Activated naive CD8-positive, alpha-beta T cell treated with anti-CD3 and anti-CD28 coated beads for 36 hours (primary cell): ENCODE results near the gene TRAPPC3. TPM values are rescaled to one million over a fixed set of nuclear protein-coding genes. Genes with fewer than 3 reads are reported as not detected.

Source experiments
- DNase-seq: peaks from one replicate; pipeline ENCODE4 v3.0.0; 2021
- H3K27ac Mint-ChIP-seq: one replicate; pipeline ENCODE4 v1.8.0; 2022; ENCODE audit warnings: mild to moderate bottlenecking, moderate library complexity, mixed read lengths
- H3K27me3 Mint-ChIP-seq: one replicate; pipeline ENCODE4 v1.8.0; 2022; ENCODE audit warnings: mild to moderate bottlenecking, mixed read lengths
- H3K36me3 Mint-ChIP-seq: one replicate; pipeline ENCODE4 v1.8.0; 2021; ENCODE audit warnings: mild to moderate bottlenecking, mixed read lengths
- H3K4me1 Mint-ChIP-seq: one replicate; pipeline ENCODE4 v1.8.0; 2021; ENCODE audit warnings: mixed read lengths
- H3K4me3 Mint-ChIP-seq: one replicate; pipeline ENCODE4 v1.8.0; 2022; ENCODE audit warnings: mild to moderate bottlenecking, moderate library complexity, mixed read lengths
- H3K9me3 Mint-ChIP-seq: one replicate; pipeline ENCODE4 v1.8.0; 2022; ENCODE audit warnings: mixed read lengths
- total RNA-seq, 2 experiments: library from RNA; stranded (reverse); gene quantifications; one replicate each; pipeline ENCODE4 v1.2.3, GENCODE V29; 2021

TRAPPC3 gene
- total RNA-seq, 2 experiments from 2014 or later: 58.0 to 59.4 TPM

DNA sequence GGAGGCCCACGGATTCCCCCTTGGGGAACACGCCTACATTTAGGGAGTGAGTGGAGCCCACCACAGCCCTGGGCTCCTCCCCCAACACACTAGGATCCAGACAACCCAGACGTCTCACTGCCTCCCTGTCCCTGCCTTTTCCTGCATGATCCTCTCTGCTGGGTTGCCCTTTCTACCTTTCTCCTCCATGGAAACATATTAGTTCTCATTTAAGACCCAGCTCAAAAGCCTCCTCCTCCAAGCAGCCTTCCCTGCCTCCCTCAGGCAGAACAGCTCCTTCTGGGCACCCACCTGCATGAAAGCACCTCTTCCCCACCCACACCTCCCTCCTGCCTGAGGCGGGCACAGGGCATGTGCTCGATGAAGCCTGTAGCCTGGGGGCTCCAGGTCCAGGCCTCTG, 34.9 kb downstream of the TRAPPC3 start:
- Mint-ChIP-seq H3K36me3 (no peaks in the 10 kb centered on the region), H3K4me3 (no peak overlapping the region), H3K27me3 (no peaks in the 10 kb centered on the region), H3K27ac (no peak overlapping the region), H3K9me3 (no peaks in the 10 kb centered on the region), H3K4me1 (peaks cover 7% of the 10 kb centered on the region)
- no peak for DNase-seq

GRCh38 chr1:36112823-36113222, 36.5 kb downstream of the TRAPPC3 start:
- Mint-ChIP-seq H3K27ac (no peak overlapping the region), H3K4me1 (peaks cover 16% of the 10 kb centered on the region), H3K27me3 (no peaks in the 10 kb centered on the region)

DNA sequence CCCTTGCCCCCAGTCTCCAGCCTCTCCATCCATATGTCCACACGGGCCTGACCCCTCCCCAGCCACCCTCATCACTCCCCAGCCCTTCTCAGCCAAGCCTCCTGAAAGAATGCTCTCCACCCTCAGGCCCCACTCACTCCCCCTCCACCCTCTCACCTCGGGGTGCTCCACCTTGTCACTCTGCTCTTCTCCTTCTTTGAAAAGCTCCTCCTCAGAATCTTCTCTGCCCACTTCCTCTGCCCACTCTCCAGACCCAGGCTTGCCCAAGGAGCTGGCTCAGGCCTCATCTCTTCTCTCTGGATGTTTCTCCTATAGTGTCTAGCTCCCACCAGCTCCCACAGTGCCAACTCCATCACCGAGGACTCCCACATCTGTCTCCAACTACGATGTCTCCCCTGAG, 38.1 kb downstream of the TRAPPC3 start:
- H3K4me3 Mint-ChIP-seq: no peak overlapping the region
- no peak overlapping the region for H3K27ac Mint-ChIP-seq
- H3K36me3 Mint-ChIP-seq: no peaks in the 10 kb centered on the region
- no peaks in the 10 kb centered on the region for H3K27me3 Mint-ChIP-seq
- H3K9me3 Mint-ChIP-seq: no peaks in the 10 kb centered on the region
- peaks cover 16% of the 10 kb centered on the region for H3K4me1 Mint-ChIP-seq
- no peak for DNase-seq

More at GRCh38 chr1:36112823-36113222, 36.5 kb downstream of the TRAPPC3 start:
- Mint-ChIP-seq H3K36me3 (no peaks in the 10 kb centered on the region), H3K9me3 (no peaks in the 10 kb centered on the region), H3K4me3 (no peak overlapping the region)
- no peak for DNase-seq

DNA sequence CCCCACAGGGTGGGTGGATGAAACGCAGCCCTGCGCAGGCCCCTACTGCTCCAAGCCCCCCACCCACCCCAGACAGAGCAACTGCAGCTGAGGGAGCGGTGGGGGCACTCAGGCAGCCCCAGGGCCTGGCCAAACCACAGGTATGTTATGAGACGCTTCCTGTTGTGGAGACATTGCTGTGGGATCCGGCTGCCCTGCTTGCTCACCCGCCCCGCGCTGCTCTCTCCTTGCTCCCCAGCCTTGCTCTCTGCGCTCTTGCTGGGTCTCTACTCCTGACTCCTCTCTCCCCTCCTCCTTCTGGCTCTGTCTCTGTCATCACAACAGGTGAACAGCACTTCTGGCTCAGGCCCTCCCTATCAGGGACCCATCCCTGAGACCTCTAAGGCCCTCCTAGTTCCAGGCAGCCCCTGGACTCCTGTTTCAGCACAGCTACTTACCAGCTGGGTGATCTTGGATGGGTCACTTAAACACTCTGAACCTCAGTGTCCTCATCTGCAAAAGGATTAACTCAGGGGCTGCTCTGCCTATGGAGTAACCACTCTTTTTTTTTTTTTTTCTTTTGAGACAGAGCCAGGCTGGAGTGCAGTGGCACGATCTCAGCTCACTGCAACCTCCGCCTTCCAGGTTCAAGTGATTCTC, 40.1 kb downstream of the TRAPPC3 start:
- H3K27ac Mint-ChIP-seq: peak overlapping the region; percentile 49
- peaks cover 16% of the 10 kb centered on the region for H3K4me1 Mint-ChIP-seq
- no peaks in the 10 kb centered on the region for H3K27me3 Mint-ChIP-seq
- peak; percentile 47 for DNase-seq
- no peaks in the 10 kb centered on the region for H3K9me3 Mint-ChIP-seq
- no peaks in the 10 kb centered on the region for H3K36me3 Mint-ChIP-seq
- H3K4me3 Mint-ChIP-seq: no peak overlapping the region

DNA sequence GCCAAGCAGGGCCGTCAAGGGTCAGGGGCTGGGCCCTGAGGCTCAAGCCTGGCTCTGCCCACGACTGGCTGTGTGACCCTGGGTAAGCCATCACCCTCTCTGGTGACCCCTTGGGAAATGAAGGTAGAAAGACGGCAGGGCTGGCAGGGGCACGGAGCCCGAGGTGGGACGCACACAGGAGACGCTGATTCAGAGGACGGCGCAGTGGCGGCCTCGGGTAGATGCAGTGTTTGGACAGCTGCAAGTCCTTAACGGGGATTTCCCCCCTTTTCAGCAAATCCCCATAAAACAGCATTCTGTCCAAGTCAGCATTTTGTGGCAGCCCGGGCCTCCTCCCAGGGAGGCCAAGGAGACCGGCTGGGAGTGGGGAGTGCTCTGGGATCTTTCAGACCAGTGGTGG, 41.0 kb downstream of the TRAPPC3 start:
- no peak overlapping the region for H3K27ac Mint-ChIP-seq
- no peak overlapping the region for H3K4me3 Mint-ChIP-seq
- DNase-seq: no peak
- H3K4me1 Mint-ChIP-seq: peaks cover 16% of the 10 kb centered on the region
- no peaks in the 10 kb centered on the region for H3K36me3 Mint-ChIP-seq
- H3K9me3 Mint-ChIP-seq: no peaks in the 10 kb centered on the region
- no peaks in the 10 kb centered on the region for H3K27me3 Mint-ChIP-seq

GRCh38 chr1:36107394-36107793, 41.9 kb downstream of the TRAPPC3 start:
- no peak overlapping the region for H3K4me3 Mint-ChIP-seq
- DNase-seq: no peak
- H3K9me3 Mint-ChIP-seq: no peaks in the 10 kb centered on the region
- no peaks in the 10 kb centered on the region for H3K27me3 Mint-ChIP-seq
- peaks cover 16% of the 10 kb centered on the region for H3K4me1 Mint-ChIP-seq
- no peak overlapping the region for H3K27ac Mint-ChIP-seq
- no peaks in the 10 kb centered on the region for H3K36me3 Mint-ChIP-seq

DNA sequence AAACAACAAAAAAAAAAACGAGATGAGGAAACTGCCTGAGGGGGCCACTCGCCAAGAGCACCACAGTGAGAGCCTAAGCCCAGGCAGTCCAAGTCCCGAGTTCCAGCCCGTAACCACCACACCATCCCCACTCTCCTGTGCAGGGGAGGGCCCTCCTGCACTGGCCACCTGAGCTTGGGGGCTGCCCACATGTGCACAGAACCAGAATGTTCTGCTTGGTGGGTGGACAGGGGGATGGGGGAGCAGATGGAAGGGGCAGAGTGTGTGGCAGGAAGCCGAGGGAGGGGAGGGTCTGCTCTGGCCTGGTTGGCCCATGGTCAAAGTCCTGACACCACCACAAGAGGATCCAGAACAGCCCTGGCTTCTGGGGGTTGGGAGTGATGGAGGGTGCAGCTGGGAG, 43.0 kb downstream of the TRAPPC3 start:
- Mint-ChIP-seq H3K9me3 (no peaks in the 10 kb centered on the region), H3K36me3 (no peaks in the 10 kb centered on the region), H3K27me3 (no peaks in the 10 kb centered on the region), H3K27ac (no peak overlapping the region), H3K4me1 (peaks cover 14% of the 10 kb centered on the region), H3K4me3 (no peak overlapping the region)
- no peak for DNase-seq

DNA sequence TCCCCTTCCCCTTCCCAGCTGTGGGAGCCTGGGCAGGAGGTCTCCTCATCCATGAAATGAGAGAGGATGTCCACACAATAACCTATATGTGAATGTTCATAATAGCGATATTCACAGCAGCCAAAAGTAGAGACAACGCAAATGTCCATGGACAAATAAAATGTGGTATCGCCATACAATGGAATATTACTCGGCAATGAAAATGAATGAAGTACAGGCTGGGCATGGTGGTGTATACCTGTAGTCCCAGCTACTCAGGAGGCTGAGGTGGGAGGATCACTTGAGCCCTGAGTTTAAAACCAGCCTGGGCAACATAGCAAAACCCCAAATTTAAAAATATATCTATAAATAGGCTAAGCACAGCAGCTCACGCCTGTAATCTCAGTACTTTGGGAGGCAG, 47.7 kb downstream of the TRAPPC3 start:
- Mint-ChIP-seq H3K27ac (no peak overlapping the region), H3K4me1 (peaks cover 3% of the 10 kb centered on the region), H3K27me3 (no peaks in the 10 kb centered on the region), H3K36me3 (no peaks in the 10 kb centered on the region), H3K4me3 (no peak overlapping the region), H3K9me3 (no peaks in the 10 kb centered on the region)
- DNase-seq: no peak

DNA sequence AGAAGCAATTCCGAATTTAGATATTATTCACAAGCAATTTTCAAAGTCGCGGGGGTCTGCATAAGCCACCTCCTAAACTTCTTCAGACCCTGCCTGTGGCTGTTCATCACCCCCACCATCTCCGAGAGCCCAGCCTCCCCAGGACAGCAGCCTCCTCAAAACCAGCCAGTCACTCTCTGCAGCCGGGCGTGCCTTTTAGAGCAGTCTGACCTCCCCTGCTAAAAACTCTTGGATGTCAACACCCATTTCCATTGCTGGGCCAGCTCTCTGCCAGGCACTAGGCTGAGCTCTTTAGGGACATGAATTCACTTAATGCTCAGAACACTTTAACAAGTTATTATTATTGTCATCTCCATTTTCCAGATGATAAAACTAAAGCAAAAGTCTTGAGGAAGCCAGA, 48.9 kb downstream of the TRAPPC3 start:
- Mint-ChIP-seq H3K27ac (no peak overlapping the region), H3K4me1 (peaks cover 3% of the 10 kb centered on the region), H3K27me3 (no peaks in the 10 kb centered on the region), H3K9me3 (no peaks in the 10 kb centered on the region), H3K4me3 (no peak overlapping the region), H3K36me3 (peaks cover 4% of the 10 kb centered on the region)
- no peak for DNase-seq

DNA sequence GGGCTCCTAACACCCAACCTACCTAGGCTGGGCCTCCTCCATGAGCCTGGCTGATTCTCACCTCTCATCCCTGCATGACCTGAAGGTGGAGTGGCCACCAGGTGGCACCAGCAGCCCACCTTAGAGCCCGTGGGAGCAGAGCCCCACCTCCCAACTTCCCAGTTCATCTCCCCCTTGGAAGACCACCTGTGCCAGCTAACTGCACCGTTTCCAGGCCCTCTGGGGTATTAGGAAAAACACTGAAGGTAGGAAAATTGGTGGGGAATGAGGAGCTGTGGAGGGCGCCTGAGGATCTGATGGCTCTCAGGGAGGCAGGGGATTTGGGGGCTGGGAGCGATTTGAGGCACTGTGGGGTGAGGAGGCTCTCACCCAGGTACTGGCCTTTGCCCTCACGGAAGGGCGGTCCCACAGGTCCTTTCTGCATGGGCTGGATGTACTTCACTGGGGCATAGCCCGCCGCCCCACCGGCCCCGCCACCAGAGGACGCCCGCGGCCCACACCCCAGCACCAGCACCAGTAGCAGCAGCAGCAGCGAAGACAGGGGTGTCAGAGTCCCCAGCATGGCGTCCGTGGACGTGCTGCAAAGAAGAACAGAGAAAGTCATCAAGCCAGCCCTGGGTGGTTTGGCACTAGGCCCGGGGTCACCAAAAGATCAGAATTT, 49.5 kb downstream of the TRAPPC3 start:
- DNase-seq: peak; percentile 73
- Mint-ChIP-seq H3K27me3 (no peaks in the 10 kb centered on the region), H3K4me1 (peaks cover 3% of the 10 kb centered on the region), H3K27ac (no peak overlapping the region), H3K36me3 (peaks cover 4% of the 10 kb centered on the region), H3K9me3 (no peaks in the 10 kb centered on the region), H3K4me3 (no peak overlapping the region)

GRCh38 chr1:36098650-36099365, 50.5 kb downstream of the TRAPPC3 start:
- no peaks in the 10 kb centered on the region for H3K27me3 Mint-ChIP-seq
- DNase-seq: no peak
- no peak overlapping the region for H3K27ac Mint-ChIP-seq
- H3K4me3 Mint-ChIP-seq: no peak overlapping the region
- peaks cover 4% of the 10 kb centered on the region for H3K36me3 Mint-ChIP-seq
- H3K4me1 Mint-ChIP-seq: peaks cover 3% of the 10 kb centered on the region
- H3K9me3 Mint-ChIP-seq: no peaks in the 10 kb centered on the region

GRCh38 chr1:36097693-36098585, 51.3 kb downstream of the TRAPPC3 start:
- peaks cover 4% of the 10 kb centered on the region for H3K36me3 Mint-ChIP-seq
- H3K4me1 Mint-ChIP-seq: peaks cover 3% of the 10 kb centered on the region
- H3K4me3 Mint-ChIP-seq: no peak overlapping the region
- no peak for DNase-seq
- no peaks in the 10 kb centered on the region for H3K27me3 Mint-ChIP-seq
- no peak overlapping the region for H3K27ac Mint-ChIP-seq
- no peaks in the 10 kb centered on the region for H3K9me3 Mint-ChIP-seq

GRCh38 chr1:36096500-36097432, 52.5 kb downstream of the TRAPPC3 start:
- no peaks in the 10 kb centered on the region for H3K9me3 Mint-ChIP-seq
- no peak overlapping the region for H3K4me3 Mint-ChIP-seq
- DNase-seq: no peak
- no peak overlapping the region for H3K27ac Mint-ChIP-seq
- peaks cover 5% of the 10 kb centered on the region for H3K4me1 Mint-ChIP-seq
- peaks cover 12% of the 10 kb centered on the region for H3K36me3 Mint-ChIP-seq
- H3K27me3 Mint-ChIP-seq: no peaks in the 10 kb centered on the region

GRCh38 chr1:36095760-36096405, 53.4 kb downstream of the TRAPPC3 start:
- H3K4me3 Mint-ChIP-seq: no peak overlapping the region
- H3K27ac Mint-ChIP-seq: no peak overlapping the region
- H3K4me1 Mint-ChIP-seq: peaks cover 9% of the 10 kb centered on the region
- DNase-seq: no peak
- peaks cover 13% of the 10 kb centered on the region for H3K36me3 Mint-ChIP-seq
- H3K27me3 Mint-ChIP-seq: no peaks in the 10 kb centered on the region
- no peaks in the 10 kb centered on the region for H3K9me3 Mint-ChIP-seq
